Ascending aorta (tissue), 2 donors: ENCODE data around the gene OLFM2. TPM values are rescaled to one million over a fixed set of nuclear protein-coding genes. Genes with fewer than 3 reads are reported as not detected.

Experiments used
- DNase-seq, 2 donors: peaks; one replicate each; pipeline ENCODE4 v3.0.0-alpha.2; 2019; ENCODE audit warnings: low spot score in 2 of 2
- H3K27ac ChIP-seq, 2 donors: fragments of 200-600 bp; sonication (generic); one replicate each; pipeline ENCODE4 v1.5.1; 2016 to 2017; ENCODE audit warnings: mild to moderate bottlenecking in 1 of 2
- H3K27me3 ChIP-seq: fragments of 200-600 bp; sonication (generic); one replicate; pipeline ENCODE4 v1.5.1; 2017
- H3K36me3 ChIP-seq, 2 donors: fragments of 200-600 bp; sonication (generic); one replicate each; pipeline ENCODE4 v1.5.1; 2016
- H3K4me1 ChIP-seq, 2 donors: fragments of 200-600 bp; sonication (generic); one replicate each; pipeline ENCODE4 v1.5.1; 2016 to 2017; ENCODE audit warnings: mild to moderate bottlenecking in 1 of 2
- H3K4me3 ChIP-seq, 2 donors: fragments of 200-600 bp; sonication (generic); one replicate each; pipeline ENCODE4 v1.5.1; 2016 to 2017; ENCODE audit warnings: mild to moderate bottlenecking in 1 of 2
- H3K9me3 ChIP-seq, 2 donors: fragments of 200-600 bp; sonication (generic); one replicate each; pipeline ENCODE4 v1.5.1; 2016
- intact Hi-C: fragments of 100-400 bp; cut with DNase I; formaldehyde crosslinking; loops from one replicate; pipeline ENCODE4 v1.15.1; 2023
- total RNA-seq: library from RNA; depleted of rRNA; stranded (reverse); fragments of >200 nt; gene quantifications from one replicate; pipeline ENCODE4 v1.1.0, GENCODE V29; 2016
- TF ChIP-seq, protein P1 (sequence below), 3 experiments: fragments of 200-600 bp in 2 of 3; fragments of 450-650 bp in 1 of 3; sonication (generic) in 2 of 3; IDR thresholded peaks; one replicate each; pipeline ENCODE4 v1.5.1; 2016 to 2019; ENCODE audit warnings: antibody characterized with exemption in 3 of 3, mild to moderate bottlenecking in 1 of 3, moderate library complexity in 1 of 3

Gene OLFM2
- total RNA-seq, 1 donor from 2014 or later = 0.96 TPM

DNA sequence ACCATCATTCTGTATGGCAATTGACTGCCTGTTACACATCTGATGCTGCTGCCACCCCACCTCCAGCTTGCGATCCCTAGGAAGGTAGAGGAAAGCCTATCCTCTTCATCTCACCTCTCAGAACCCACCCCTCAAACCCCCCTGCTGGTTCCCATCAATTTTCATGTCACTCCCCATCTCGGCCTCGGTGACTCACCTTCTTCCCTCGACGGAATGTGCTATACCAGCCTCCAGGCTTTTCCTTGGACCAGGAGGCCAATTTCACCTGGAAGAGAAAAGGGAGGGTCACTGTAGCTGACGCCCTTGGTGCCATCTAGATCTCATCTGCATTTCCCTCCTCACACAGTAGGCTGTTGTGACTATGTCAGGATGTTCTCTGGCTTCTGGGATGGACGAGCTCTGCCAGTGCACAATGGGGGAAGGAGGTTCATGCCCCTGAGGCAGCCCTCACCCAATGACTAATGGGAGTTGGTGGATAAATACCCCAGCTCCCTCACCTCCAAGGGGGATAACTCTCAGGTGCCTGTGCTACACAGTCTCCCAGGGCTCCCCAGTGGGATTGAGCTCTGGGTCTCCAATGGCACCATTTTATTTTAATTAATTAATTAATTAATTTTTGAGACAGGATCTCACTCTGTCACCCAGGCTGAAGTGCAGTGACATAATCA lies 26.4 kb upstream of the OLFM2 start:
- Histone ChIP-seq H3K9me3 (no peaks in the 10 kb centered on the region), H3K4me3 (no peak overlapping the region), H3K36me3 (no peaks in the 10 kb centered on the region), H3K27me3 (no peaks in the 10 kb centered on the region), H3K27ac (no peak overlapping the region), H3K4me1 (no peaks in the 10 kb centered on the region)
- intact Hi-C loops = no loop called here
- no peak for DNase-seq
- TF ChIP-seq, protein P1, sequence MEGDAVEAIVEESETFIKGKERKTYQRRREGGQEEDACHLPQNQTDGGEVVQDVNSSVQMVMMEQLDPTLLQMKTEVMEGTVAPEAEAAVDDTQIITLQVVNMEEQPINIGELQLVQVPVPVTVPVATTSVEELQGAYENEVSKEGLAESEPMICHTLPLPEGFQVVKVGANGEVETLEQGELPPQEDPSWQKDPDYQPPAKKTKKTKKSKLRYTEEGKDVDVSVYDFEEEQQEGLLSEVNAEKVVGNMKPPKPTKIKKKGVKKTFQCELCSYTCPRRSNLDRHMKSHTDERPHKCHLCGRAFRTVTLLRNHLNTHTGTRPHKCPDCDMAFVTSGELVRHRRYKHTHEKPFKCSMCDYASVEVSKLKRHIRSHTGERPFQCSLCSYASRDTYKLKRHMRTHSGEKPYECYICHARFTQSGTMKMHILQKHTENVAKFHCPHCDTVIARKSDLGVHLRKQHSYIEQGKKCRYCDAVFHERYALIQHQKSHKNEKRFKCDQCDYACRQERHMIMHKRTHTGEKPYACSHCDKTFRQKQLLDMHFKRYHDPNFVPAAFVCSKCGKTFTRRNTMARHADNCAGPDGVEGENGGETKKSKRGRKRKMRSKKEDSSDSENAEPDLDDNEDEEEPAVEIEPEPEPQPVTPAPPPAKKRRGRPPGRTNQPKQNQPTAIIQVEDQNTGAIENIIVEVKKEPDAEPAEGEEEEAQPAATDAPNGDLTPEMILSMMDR (IDR thresholded peaks at IDR 0.05) = no peak

DNA sequence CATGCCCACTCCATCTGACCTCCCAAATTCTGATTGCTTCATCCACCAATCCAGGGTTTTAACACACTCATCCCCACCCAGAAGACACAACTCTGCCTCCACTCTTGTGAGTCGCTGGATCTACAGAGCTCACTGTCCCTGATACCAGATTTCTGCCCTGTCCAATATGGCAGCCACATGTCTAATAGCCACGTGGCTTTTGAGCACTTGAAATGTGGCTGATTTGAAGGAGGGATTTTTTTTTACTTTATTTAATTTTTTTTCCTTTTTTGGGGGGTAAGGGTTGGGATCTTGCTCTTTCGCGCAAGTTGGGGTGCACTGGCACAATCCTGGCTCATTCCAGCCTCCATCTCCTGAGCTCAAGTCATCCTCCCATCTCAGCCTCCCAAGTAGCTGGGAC lies 24.8 kb upstream of the OLFM2 start:
- intact Hi-C loops = no loop called here
- H3K9me3 ChIP-seq = no peaks in the 10 kb centered on the region
- no peaks in the 10 kb centered on the region for H3K4me1 ChIP-seq
- no peak overlapping the region for H3K27ac ChIP-seq
- DNase-seq = no peak
- H3K4me3 ChIP-seq = no peak overlapping the region
- H3K36me3 ChIP-seq = no peaks in the 10 kb centered on the region
- H3K27me3 ChIP-seq = no peaks in the 10 kb centered on the region
- TF ChIP-seq, protein P1 (IDR thresholded peaks at IDR 0.05) = no peak

DNA sequence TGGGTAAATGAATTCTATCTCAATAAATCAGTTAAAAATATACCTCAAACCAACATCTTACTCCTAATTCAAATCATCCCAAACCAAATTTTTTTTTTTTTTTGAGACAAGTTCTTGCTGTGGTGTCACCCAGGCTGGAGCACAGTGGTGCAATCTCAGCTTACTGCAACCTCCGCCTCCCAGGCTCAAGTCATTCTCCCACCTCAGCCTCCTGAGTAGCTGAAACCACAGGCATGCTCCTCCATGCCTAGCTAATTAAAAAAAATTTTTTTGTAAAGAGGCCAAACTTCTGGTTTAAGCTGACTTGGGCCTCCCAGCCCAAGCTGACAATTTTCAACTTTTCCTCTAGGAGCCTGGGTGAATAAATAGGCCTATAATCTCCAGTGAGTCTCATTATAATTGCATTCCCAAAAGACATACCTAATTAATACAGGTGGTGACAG lies 22.1 kb upstream of the OLFM2 start:
- TF ChIP-seq, protein P1 (IDR thresholded peaks at IDR 0.05) = no peak
- intact Hi-C loops = no loop called here
- Histone ChIP-seq H3K9me3 (no peaks in the 10 kb centered on the region), H3K27me3 (no peaks in the 10 kb centered on the region), H3K36me3 (no peaks in the 10 kb centered on the region), H3K4me1 (no peaks in the 10 kb centered on the region), H3K27ac (no peak overlapping the region), H3K4me3 (no peak overlapping the region)
- no peak for DNase-seq

DNA sequence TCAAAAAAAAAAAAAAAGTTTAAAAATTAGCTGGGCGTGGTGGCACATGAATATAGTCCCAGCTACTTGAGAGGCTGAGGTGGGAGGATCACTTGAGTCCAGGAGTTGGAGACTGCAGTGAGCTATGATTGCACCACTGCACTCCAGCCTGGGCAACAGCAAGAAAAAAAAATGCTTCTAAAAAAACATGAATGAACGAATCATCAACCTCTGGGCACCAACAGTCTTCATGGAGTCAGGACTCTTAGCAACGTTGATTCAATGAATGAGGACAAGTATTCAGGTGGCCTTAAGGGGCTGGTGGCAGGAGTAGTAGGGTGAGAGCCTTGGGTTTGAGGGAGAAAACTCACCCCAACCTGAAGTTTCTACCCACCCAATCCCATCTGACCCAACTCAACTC lies 20.6 kb upstream of the OLFM2 start:
- Histone ChIP-seq H3K9me3 (no peaks in the 10 kb centered on the region), H3K36me3 (no peaks in the 10 kb centered on the region), H3K27me3 (no peaks in the 10 kb centered on the region), H3K4me1 (no peaks in the 10 kb centered on the region), H3K4me3 (no peak overlapping the region), H3K27ac (no peak overlapping the region)
- intact Hi-C loops = no loop called here
- TF ChIP-seq, protein P1 (IDR thresholded peaks at IDR 0.05) = no peak
- DNase-seq = no peak

DNA sequence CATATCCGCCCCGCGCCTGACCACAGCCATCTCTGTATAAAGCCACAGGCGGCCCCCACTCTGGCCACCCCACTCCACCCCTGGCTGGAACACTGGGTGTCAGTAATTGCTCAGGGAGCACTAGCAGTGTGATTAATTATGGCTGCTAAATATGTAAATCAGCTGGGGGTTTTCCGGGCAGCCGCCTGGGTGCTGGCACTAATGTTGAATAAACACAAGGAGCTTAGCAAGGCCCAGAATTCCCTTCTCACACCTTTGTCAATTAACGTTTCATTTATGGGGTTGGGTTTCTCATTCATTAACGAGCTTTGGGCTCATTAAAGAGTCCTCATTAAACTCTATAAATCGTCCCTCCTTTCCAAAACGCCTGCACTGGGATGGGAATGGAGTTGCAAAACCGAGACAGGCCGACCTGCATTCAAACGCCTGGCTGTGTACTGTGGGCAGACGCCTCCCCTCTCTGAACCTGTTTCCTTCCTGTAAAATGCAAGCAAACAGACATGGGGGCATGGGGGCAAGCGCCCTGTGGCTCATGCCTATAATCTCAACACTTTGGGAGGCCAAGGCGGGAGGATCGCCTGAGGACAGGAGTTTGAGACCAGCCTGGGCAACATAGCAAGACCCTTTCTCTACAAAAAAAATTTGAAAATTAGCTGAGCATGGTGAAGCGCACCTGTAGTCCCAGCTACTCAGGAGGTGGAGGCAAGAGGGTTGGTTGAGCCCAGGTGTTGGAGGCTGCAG lies 17.7 kb upstream of the OLFM2 start:
- no peaks in the 10 kb centered on the region for H3K27me3 ChIP-seq
- DNase-seq = no peak
- H3K9me3 ChIP-seq = no peaks in the 10 kb centered on the region
- TF ChIP-seq, protein P1 (IDR thresholded peaks at IDR 0.05) = no peak
- H3K4me1 ChIP-seq = no peaks in the 10 kb centered on the region
- H3K4me3 ChIP-seq = no peak overlapping the region
- intact Hi-C loops = no loop called here
- no peak overlapping the region for H3K27ac ChIP-seq
- H3K36me3 ChIP-seq = no peaks in the 10 kb centered on the region
